HEK293T (cell line): ENCODE data around the gene RBPMS2.

ENCODE experiments used
- CTCF ChIA-PET: fragments of 350-600 bp; formaldehyde crosslinking; extraction: SDS; loops from one replicate; lab custom pipeline; 2021; ENCODE audit warnings: antibody characterized with exemption, inconsistent platforms; lab: Yijun Ruan, JAX
- POLR2A ChIA-PET: fragments of 350-600 bp; formaldehyde crosslinking; extraction: SDS; loops from one replicate; lab custom pipeline; 2020; ENCODE audit warnings: antibody characterized with exemption, inconsistent platforms; lab: Yijun Ruan, JAX
- DNase-seq: peaks from one replicate; pipeline ENCODE4 v3.0.0; 2012; ENCODE audit warnings: mixed read lengths; ENCODE audit errors: extremely low spot score
- ARNT ChIP-seq: fragments of 450-650 bp; IDR thresholded peaks from 2 replicates; pipeline ENCODE4 v1.6.1; 2017; ENCODE audit warnings: mild to moderate bottlenecking
- BHLHE40 ChIP-seq: fragments of 450-650 bp; IDR thresholded peaks from 2 replicates; pipeline ENCODE4 v1.6.1; 2016; ENCODE audit warnings: mild to moderate bottlenecking, moderate library complexity, borderline replicate concordance
- CTBP1 ChIP-seq: fragments of 450-650 bp; IDR thresholded peaks from 2 replicates; pipeline ENCODE4 v1.6.1; 2016; ENCODE audit warnings: borderline replicate concordance
- ELF4 ChIP-seq: fragments of 450-650 bp; IDR thresholded peaks from 2 replicates; pipeline ENCODE4 v1.6.1; 2017; ENCODE audit warnings: antibody characterized with exemption
- FOXA1 ChIP-seq: fragments of 450-650 bp; IDR thresholded peaks from 2 replicates; pipeline ENCODE4 v1.6.1; 2016; ENCODE audit warnings: mild to moderate bottlenecking
- FOXK2 ChIP-seq: fragments of 450-650 bp; IDR thresholded peaks from 2 replicates; pipeline ENCODE4 v1.6.1; 2016; ENCODE audit warnings: mild to moderate bottlenecking
- FOXM1 ChIP-seq: fragments of 450-650 bp; IDR thresholded peaks from 2 replicates; pipeline ENCODE4 v1.6.1; 2017; ENCODE audit warnings: mild to moderate bottlenecking, borderline replicate concordance
- HDGF ChIP-seq: fragments of 450-650 bp; IDR thresholded peaks from 2 replicates; pipeline ENCODE4 v1.6.1; 2017; ENCODE audit warnings: antibody characterized with exemption, borderline replicate concordance
- L3MBTL2 ChIP-seq: fragments of 450-650 bp; conservative IDR thresholded peaks from 2 replicates; pipeline ENCODE4 v1.6.1; 2016; ENCODE audit warnings: mild to moderate bottlenecking
- LEF1 ChIP-seq: fragments of 450-650 bp; IDR thresholded peaks from 2 replicates; pipeline ENCODE4 v1.6.1; 2017; ENCODE audit warnings: mild to moderate bottlenecking, borderline replicate concordance
- NFRKB ChIP-seq: fragments of 450-650 bp; IDR thresholded peaks from 2 replicates; pipeline ENCODE4 v1.6.1; 2016; ENCODE audit warnings: mild to moderate bottlenecking, moderate library complexity
- PKNOX1 ChIP-seq: fragments of 450-650 bp; IDR thresholded peaks from 2 replicates; pipeline ENCODE4 v1.6.1; 2016
- SP1 ChIP-seq: fragments of 450-650 bp; IDR thresholded peaks from 2 replicates; pipeline ENCODE4 v1.6.1; 2017
- SUZ12 ChIP-seq: fragments of 450-650 bp; IDR thresholded peaks from 2 replicates; pipeline ENCODE4 v1.6.1; 2016; ENCODE audit warnings: mild to moderate bottlenecking
- TARDBP ChIP-seq: fragments of 450-650 bp; IDR thresholded peaks from 2 replicates; pipeline ENCODE4 v1.6.1; 2016
- ZNF384 ChIP-seq: fragments of 450-650 bp; IDR thresholded peaks from 2 replicates; pipeline ENCODE4 v1.6.1; 2016

RBPMS2 gene

DNA sequence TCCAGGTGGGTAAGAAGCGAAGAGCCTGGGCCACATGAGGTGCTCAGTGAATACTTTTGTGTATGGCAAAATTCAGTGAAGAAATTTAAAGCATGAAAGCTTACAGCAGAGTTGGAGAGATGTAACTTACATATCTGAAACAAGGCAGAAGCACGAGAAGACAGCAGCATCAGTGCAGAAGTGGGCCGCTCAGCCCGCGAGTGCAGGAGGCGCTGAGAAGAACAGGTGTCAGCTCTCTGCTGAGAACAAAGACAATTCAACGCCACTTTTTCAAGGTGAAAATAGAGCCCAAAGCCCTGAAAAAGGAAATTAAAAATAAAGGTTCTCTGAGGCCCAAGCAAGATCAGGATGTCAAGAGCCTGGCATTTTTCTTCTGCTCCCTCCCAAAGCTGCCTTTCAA, 58.3 kb downstream of the RBPMS2 start:
- ChIA-PET CTCF (interaction anchor here (1.2 kb wide), 1 partner anchor 11 kb away, joined by 4 read pairs; no protein-coding TSS in a partner anchor), POLR2A (interaction anchor here (0.8 kb wide), 1 partner anchor 17 kb away, joined by 3 read pairs; no protein-coding TSS in a partner anchor)
- DNase-seq: no peak
- TF ChIP-seq BHLHE40 (no peak), PKNOX1 (no peak), ELF4 (no peak), NFRKB (no peak), ARNT (no peak), TARDBP (no peak), CTBP1 (no peak), LEF1 (no peak), FOXM1 (no peak), SP1 (no peak), SUZ12 (no peak), FOXK2 (no peak), FOXA1 (no peak)

- ChIA-PET CTCF (interaction anchor here (1.2 kb wide), 1 partner anchor 12 kb away, joined by 4 read pairs; no protein-coding TSS in a partner anchor), POLR2A (interaction anchor here (0.8 kb wide), 1 partner anchor 17 kb away, joined by 3 read pairs; no protein-coding TSS in a partner anchor)
- TF ChIP-seq NFRKB (no peak), L3MBTL2 (no peak), FOXM1 (no peak), TARDBP (no peak)
- no peak for DNase-seq
Measured at GRCh38 chr15:64716452-64716851, 58.9 kb downstream of the RBPMS2 start.

GRCh38 chr15:64713592-64713991, 61.8 kb downstream of the RBPMS2 start:
- no peak for TF ChIP-seq CTBP1
- no peak for TF ChIP-seq SP1
- TF ChIP-seq L3MBTL2: no peak
- TF ChIP-seq FOXM1: no peak
- TF ChIP-seq LEF1: no peak
- TF ChIP-seq BHLHE40: no peak
- TF ChIP-seq TARDBP: no peak
- no peak for TF ChIP-seq FOXK2
- no peak for TF ChIP-seq PKNOX1
- no peak for TF ChIP-seq NFRKB
- POLR2A ChIA-PET: no interaction called here
- CTCF ChIA-PET: no interaction called here
- DNase-seq: no peak

DNA sequence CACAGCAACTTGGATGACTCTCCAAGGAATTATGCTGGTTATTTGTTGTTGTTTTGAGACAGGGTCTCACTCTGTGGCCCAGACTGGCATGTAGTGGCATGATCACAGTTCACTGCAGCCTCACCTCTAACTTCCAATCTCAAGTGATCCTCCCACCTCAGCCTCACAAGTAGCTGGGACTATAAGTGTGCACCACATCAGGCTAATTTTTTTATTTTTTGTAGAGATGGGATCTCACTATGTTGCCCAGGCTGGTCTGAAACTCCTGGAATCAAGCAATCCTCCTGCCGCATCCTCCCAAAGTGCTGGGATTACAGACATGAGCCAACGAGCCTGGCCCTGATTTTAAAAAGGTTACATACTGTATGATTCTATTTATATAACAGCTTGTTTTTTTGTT, 63.0 kb downstream of the RBPMS2 start:
- ChIA-PET POLR2A (no interaction called here), CTCF (interaction anchor here (1.5 kb wide), 1 partner anchor 16 kb away, joined by 3 read pairs; no protein-coding TSS in a partner anchor)
- no peak for DNase-seq
- no peak for TF ChIP-seq FOXK2
- TF ChIP-seq PKNOX1: no peak
- no peak for TF ChIP-seq TARDBP
- TF ChIP-seq SUZ12: no peak
- no peak for TF ChIP-seq L3MBTL2
- TF ChIP-seq NFRKB: no peak
- TF ChIP-seq SP1: no peak
- TF ChIP-seq CTBP1: no peak
- TF ChIP-seq ELF4: no peak
- TF ChIP-seq ZNF384: no peak
- no peak for TF ChIP-seq FOXM1
- no peak for TF ChIP-seq HDGF
- no peak for TF ChIP-seq BHLHE40
- TF ChIP-seq FOXA1: no peak
- no peak for TF ChIP-seq ARNT
- no peak for TF ChIP-seq LEF1

DNA sequence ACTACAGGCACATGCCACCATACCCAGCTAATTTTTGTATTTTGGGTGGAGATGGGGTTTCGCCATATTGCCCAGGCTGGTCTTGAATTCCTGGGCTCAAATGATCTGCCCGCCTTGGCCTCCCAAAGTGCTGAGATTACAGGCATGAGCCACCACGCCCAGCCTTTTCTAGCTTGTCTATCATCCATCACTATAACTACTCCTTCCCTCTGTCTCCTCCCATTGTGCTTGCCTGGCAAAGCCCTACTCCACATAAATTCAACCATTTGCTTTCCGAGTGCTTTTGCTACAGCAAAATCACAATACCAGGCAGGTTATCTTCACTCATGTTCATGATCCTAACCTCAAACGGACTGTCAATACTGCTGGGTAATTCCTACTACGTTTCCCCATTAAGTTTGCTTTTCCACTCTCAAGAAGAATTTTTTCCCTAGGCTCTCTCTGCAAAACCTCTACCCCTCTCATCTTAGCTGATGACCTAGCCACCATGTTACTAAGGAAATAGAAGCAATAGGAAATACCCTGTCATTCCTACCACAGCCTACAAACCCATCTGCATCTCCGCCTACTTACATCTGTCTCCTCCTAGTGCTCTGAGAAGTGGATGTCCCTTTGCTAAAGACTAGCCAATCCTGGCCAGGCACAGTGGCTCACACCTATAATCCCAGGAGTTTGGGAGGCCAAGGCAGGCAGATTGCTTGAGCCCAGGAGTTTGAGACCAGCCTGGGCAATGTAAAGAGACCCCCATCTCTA, 64.5 kb downstream of the RBPMS2 start:
- CTCF ChIA-PET: no interaction called here
- TF ChIP-seq TARDBP (no peak), BHLHE40 (no peak), ELF4 (no peak), SUZ12 (no peak), ARNT (no peak)
- no peak for DNase-seq
- POLR2A ChIA-PET: no interaction called here
